Bronchial epithelial cell (primary cell): Measurements from ENCODE around the gene ANGPTL5. TPM values are rescaled to one million over a fixed set of nuclear protein-coding genes. Genes with fewer than 3 reads are reported as not detected.
"Not testable (repeated sequence)": the region's sequence is repeated elsewhere in the genome, so short reads cannot be mapped to it uniquely, and the experiment has no call there.

Source experiments
- DNase-seq: peaks from one replicate; pipeline ENCODE4 v3.0.0-alpha.2; 2010; ENCODE audit warnings: low read depth
- FAIRE-seq: peaks from 2 replicates; lab custom pipeline; 2011; peaks lifted over from hg19 to GRCh38; lab: Jason Lieb, UNC
- H3K27me3 ChIP-seq: 2 replicates; pipeline ENCODE4 v1.5.1; 2011; ENCODE audit warnings: low read length; ENCODE audit not compliant: control insufficient read depth, insufficient read depth
- H3K36me3 ChIP-seq: 2 replicates; pipeline ENCODE4 v1.5.1; 2011; ENCODE audit warnings: low read length; ENCODE audit not compliant: control insufficient read depth, insufficient read depth
- H3K4me3 ChIP-seq: 2 replicates; pipeline ENCODE4 v1.5.1; 2011; ENCODE audit warnings: mild to moderate bottlenecking, low read depth, low read length, control low read depth
- total RNA-seq: library from RNA; depleted of rRNA; stranded (reverse); fragments of >200 nt; gene quantifications from 2 replicates; pipeline ENCODE4 v1.2.1, GENCODE V29; 2014
- TF ChIP-seq, protein P1 (sequence below): IDR thresholded peaks from 2 replicates; pipeline ENCODE4 v1.5.1; 2011; ENCODE audit warnings: mild to moderate bottlenecking, moderate library complexity, low read length, control low read depth, inconsistent platforms; ENCODE audit not compliant: insufficient read depth, severe bottlenecking

ANGPTL5 gene
- not detected in 2 replicates for total RNA-seq

DNA sequence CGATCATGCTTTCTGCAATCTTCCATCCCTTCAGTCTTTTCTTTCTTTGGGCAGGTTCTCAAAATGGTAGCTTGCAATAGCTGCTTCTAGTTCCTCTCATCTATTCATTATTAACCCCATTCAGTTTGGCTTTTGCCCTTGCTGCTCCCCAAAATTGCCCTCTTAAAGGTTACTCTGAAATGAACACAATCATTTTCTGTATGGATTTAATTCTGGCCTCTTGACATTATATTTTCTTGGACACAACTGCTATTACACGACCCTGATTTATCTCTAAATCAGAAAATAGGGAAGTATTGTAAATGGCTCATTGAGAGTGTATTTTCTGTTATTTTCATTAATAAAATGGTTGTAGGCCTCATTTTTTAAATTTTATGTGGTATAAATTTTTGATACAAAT is at the start of gene ANGPTL5:
ANGPTL5 (minus strand) TSS at position 101 of the 400 bp plus-strand sequence. CDS start 8,613 bp downstream, outside the sequence.
- TF ChIP-seq, protein P1, sequence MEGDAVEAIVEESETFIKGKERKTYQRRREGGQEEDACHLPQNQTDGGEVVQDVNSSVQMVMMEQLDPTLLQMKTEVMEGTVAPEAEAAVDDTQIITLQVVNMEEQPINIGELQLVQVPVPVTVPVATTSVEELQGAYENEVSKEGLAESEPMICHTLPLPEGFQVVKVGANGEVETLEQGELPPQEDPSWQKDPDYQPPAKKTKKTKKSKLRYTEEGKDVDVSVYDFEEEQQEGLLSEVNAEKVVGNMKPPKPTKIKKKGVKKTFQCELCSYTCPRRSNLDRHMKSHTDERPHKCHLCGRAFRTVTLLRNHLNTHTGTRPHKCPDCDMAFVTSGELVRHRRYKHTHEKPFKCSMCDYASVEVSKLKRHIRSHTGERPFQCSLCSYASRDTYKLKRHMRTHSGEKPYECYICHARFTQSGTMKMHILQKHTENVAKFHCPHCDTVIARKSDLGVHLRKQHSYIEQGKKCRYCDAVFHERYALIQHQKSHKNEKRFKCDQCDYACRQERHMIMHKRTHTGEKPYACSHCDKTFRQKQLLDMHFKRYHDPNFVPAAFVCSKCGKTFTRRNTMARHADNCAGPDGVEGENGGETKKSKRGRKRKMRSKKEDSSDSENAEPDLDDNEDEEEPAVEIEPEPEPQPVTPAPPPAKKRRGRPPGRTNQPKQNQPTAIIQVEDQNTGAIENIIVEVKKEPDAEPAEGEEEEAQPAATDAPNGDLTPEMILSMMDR, result no peak

GRCh38 chr11:101964200-101964599 is 47.9 kb upstream of the ANGPTL5 start:
- H3K4me3 ChIP-seq, H3K36me3 ChIP-seq, DNase-seq, H3K27me3 ChIP-seq, FAIRE-seq: not testable (repeated sequence)

More for the DNA sequence above, at the start of gene ANGPTL5:
- H3K27me3 ChIP-seq, result no peaks in the 10 kb centered on the region
- H3K36me3 ChIP-seq, result no peaks in the 10 kb centered on the region
- FAIRE-seq (no peak), DNase-seq (no peak)
- H3K4me3 ChIP-seq, result peak within 1 kb of the TSS; percentile 69

GRCh38 chr11:101960231-101960630 is 43.9 kb upstream of the ANGPTL5 start:
- no peaks in the 10 kb centered on the region for H3K36me3 ChIP-seq
- DNase-seq, result no peak
- no peak overlapping the region for H3K4me3 ChIP-seq
- no peak for FAIRE-seq
- no peaks in the 10 kb centered on the region for H3K27me3 ChIP-seq
- TF ChIP-seq, protein P1, result no peak

GRCh38 chr11:101955701-101956100 is 39.4 kb upstream of the ANGPTL5 start:
- TF ChIP-seq, protein P1, result no peak
- DNase-seq, result no peak
- no peaks in the 10 kb centered on the region for H3K36me3 ChIP-seq
- no peak for FAIRE-seq
- no peaks in the 10 kb centered on the region for H3K27me3 ChIP-seq
- no peak overlapping the region for H3K4me3 ChIP-seq

- TF ChIP-seq, protein P1, result no peak
- Histone ChIP-seq H3K27me3 (no peaks in the 10 kb centered on the region), H3K4me3 (no peak overlapping the region), H3K36me3 (no peaks in the 10 kb centered on the region)
- DNase-seq, result no peak
- FAIRE-seq, result no peak
Observed at GRCh38 chr11:101955278-101955677, 39.0 kb upstream of the ANGPTL5 start.

DNA sequence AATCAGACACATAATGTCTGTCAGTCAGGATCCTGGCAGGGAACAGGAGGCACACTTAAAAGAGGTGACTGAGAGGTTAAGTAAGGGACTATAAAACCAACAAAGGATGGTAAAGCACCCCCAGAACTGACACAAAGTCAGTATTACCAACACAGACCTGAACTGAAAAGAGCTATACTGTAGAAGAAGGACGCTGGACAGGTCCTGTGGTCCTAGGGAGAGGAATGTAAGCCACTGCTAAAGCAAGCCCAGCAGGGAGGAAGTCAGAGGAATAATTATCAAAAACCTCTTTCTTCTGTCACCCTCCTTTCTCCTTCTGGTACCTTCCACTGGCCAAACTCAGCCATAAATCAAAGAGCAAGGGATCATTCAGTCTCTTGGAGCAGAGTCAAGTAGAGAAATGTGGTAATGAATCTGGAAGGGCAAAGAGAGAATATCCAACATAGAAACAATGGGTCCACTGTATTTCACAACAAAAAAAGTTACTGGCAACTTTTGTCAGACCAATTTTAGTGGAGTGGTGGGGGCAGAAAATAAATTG is 33.4 kb upstream of the ANGPTL5 start:
- Histone ChIP-seq H3K4me3 (no peak overlapping the region), H3K36me3 (no peaks in the 10 kb centered on the region), H3K27me3 (no peaks in the 10 kb centered on the region)
- DNase-seq (no peak), FAIRE-seq (no peak)
- TF ChIP-seq, protein P1, result no peak
